CD4-positive, CD25-positive, alpha-beta regulatory T cell (primary cell): ENCODE results near the gene BROX. TPM values are rescaled to one million over a fixed set of nuclear protein-coding genes. Genes with fewer than 3 reads are reported as not detected.

Source experiments
- ATAC-seq, 2 donors: fragments of 150-1000 bp; cut with Tn5 transposase; one replicate each; pipeline ENCODE4 v1.10.0; 2021; ENCODE audit warnings: low read depth in 2 of 2, moderate number of reproducible peaks in 2 of 2, moderate library complexity in 1 of 2
- DNase-seq, 3 donors: peaks; one replicate each; pipeline versions ENCODE4 v3.0.0 to v3.0.0-alpha.2; 2012 to 2022; ENCODE audit warnings: mixed read lengths in 1 of 3
- H3K27ac ChIP-seq: one replicate; pipeline ENCODE4 v1.7.0; 2013; ENCODE audit warnings: mild to moderate bottlenecking, low read length; ENCODE audit not compliant: insufficient read depth, poor library complexity, severe bottlenecking
- H3K27me3 ChIP-seq: one replicate; pipeline ENCODE4 v1.7.0; 2013; ENCODE audit warnings: low read length; ENCODE audit not compliant: control insufficient read depth, insufficient read depth
- H3K36me3 ChIP-seq: one replicate; pipeline ENCODE4 v1.7.0; 2013; ENCODE audit warnings: mild to moderate bottlenecking, low read length, moderate library complexity; ENCODE audit not compliant: control insufficient read depth, insufficient read depth
- H3K4me1 ChIP-seq: 2 replicates; pipeline ENCODE4 v1.7.0; 2013; ENCODE audit warnings: mild to moderate bottlenecking, low read length; ENCODE audit not compliant: insufficient read depth, control insufficient read depth, poor library complexity, severe bottlenecking
- H3K4me3 ChIP-seq: one replicate; pipeline ENCODE4 v1.7.0; 2013; ENCODE audit warnings: low read depth, mild to moderate bottlenecking, low read length, moderate library complexity
- H3K9me3 ChIP-seq, 2 experiments: 1 replicate in 1 of 2; 2 replicates in 1 of 2; pipeline ENCODE4 v1.7.0; 2013; ENCODE audit warnings: low read length in 2 of 2, mild to moderate bottlenecking in 1 of 2, moderate library complexity in 1 of 2; ENCODE audit not compliant: control insufficient read depth in 2 of 2
- H3K27ac Mint-ChIP-seq, 3 donors: one replicate each; pipeline ENCODE4 v1.8.0; 2020 to 2022; ENCODE audit warnings: mild to moderate bottlenecking in 3 of 3, mixed read lengths in 3 of 3, moderate library complexity in 2 of 3
- H3K27me3 Mint-ChIP-seq: one replicate; pipeline ENCODE4 v1.8.0; 2022; ENCODE audit warnings: mild to moderate bottlenecking, mixed read lengths
- H3K36me3 Mint-ChIP-seq: one replicate; pipeline ENCODE4 v1.8.0; 2020; ENCODE audit warnings: mixed read lengths
- H3K4me1 Mint-ChIP-seq, 4 donors: one replicate each; pipeline ENCODE4 v1.8.0; 2020 to 2022; ENCODE audit warnings: mixed read lengths in 4 of 4, mild to moderate bottlenecking in 1 of 4
- H3K4me3 Mint-ChIP-seq, 4 donors: one replicate each; pipeline ENCODE4 v1.8.0; 2020 to 2022; ENCODE audit warnings: mild to moderate bottlenecking in 4 of 4, mixed read lengths in 4 of 4, moderate library complexity in 3 of 4
- H3K9me3 Mint-ChIP-seq, 7 donors: one replicate each; pipeline ENCODE4 v1.8.0; 2020 to 2022; ENCODE audit warnings: mixed read lengths in 7 of 7, mild to moderate bottlenecking in 3 of 7, moderate library complexity in 2 of 7
- polyA plus RNA-seq, 4 donors: library from polyadenylated mRNA; unstranded; fragments of 300-500 nt; fragmentation: Illumina TruSeq; gene quantifications; one replicate each; pipeline ENCODE4 v1.2.3, GENCODE V29; 2021
- total RNA-seq: library from RNA; stranded (reverse); gene quantifications from one replicate; pipeline ENCODE4 v1.2.3, GENCODE V29; 2022

The BROX gene
- total and polyA plus RNA-seq, 5 donors from 2014 or later: 20.7 to 72.0 (median 23.4) TPM

- H3K36me3 ChIP-seq: peaks cover 57% of the 10 kb centered on the region
- Mint-ChIP-seq H3K36me3 (peaks cover 19% of the 10 kb centered on the region), H3K4me3 (no peak overlapping the region), H3K9me3 (no peaks in the 10 kb centered on the region), H3K27ac (peak overlapping the region in 1 of 3 donors; percentile 40), H3K27me3 (no peaks in the 10 kb centered on the region), H3K4me1 (peaks cover 17 to 33% (median 20%) of the 10 kb centered on the region in 4 donors)
- no peaks in the 10 kb centered on the region for H3K4me1 ChIP-seq
- H3K27me3 ChIP-seq: no peaks in the 10 kb centered on the region
- no peaks in the 10 kb centered on the region for H3K9me3 ChIP-seq
- H3K27ac ChIP-seq: no peak overlapping the region
- ATAC-seq (no peak), DNase-seq (no peak)
- peak overlapping the region; percentile 7 for H3K4me3 ChIP-seq
These were observed 21.3 kb upstream of the BROX start for GRCh38 chr1:222691016-222691415.

- Mint-ChIP-seq H3K36me3 (peaks cover 16% of the 10 kb centered on the region), H3K27me3 (no peaks in the 10 kb centered on the region), H3K27ac (peak overlapping the region in 1 of 3 donors; percentile 29), H3K9me3 (no peaks in the 10 kb centered on the region), H3K4me3 (peak overlapping the region in 1 of 4 donors; percentile 50), H3K4me1 (peaks cover 22 to 50% (median 29%) of the 10 kb centered on the region in 4 donors)
- Histone ChIP-seq H3K27ac (no peak overlapping the region), H3K9me3 (no peaks in the 10 kb centered on the region), H3K27me3 (no peaks in the 10 kb centered on the region), H3K4me3 (no peak overlapping the region), H3K36me3 (peaks cover 35% of the 10 kb centered on the region), H3K4me1 (no peaks in the 10 kb centered on the region)
- DNase-seq (no peak), ATAC-seq (no peak)
These were observed 17.4 kb upstream of the BROX start for GRCh38 chr1:222694927-222695326.

- no peaks in the 10 kb centered on the region for H3K9me3 Mint-ChIP-seq
- no peak overlapping the region for H3K4me3 Mint-ChIP-seq
- Histone ChIP-seq H3K9me3 (no peaks in the 10 kb centered on the region), H3K36me3 (peaks cover 35% of the 10 kb centered on the region), H3K4me3 (no peak overlapping the region), H3K27me3 (no peaks in the 10 kb centered on the region), H3K27ac (no peak overlapping the region), H3K4me1 (no peaks in the 10 kb centered on the region)
- no peak for ATAC-seq
- H3K36me3 Mint-ChIP-seq: peaks cover 14% of the 10 kb centered on the region
- no peaks in the 10 kb centered on the region for H3K27me3 Mint-ChIP-seq
- DNase-seq: no peak
- no peak overlapping the region for H3K27ac Mint-ChIP-seq
- H3K4me1 Mint-ChIP-seq: peaks cover 17 to 52% (median 28%) of the 10 kb centered on the region in 4 donors
These were observed 15.6 kb upstream of the BROX start for GRCh38 chr1:222696741-222697140.

GRCh38 chr1:222697203-222697602, 15.2 kb upstream of the BROX start:
- H3K27me3 ChIP-seq: no peaks in the 10 kb centered on the region
- H3K27me3 Mint-ChIP-seq: no peaks in the 10 kb centered on the region
- H3K4me3 Mint-ChIP-seq: no peak overlapping the region
- H3K27ac ChIP-seq: no peak overlapping the region
- H3K4me1 Mint-ChIP-seq: peaks cover 17 to 48% (median 27%) of the 10 kb centered on the region in 4 donors
- H3K36me3 Mint-ChIP-seq: peaks cover 15% of the 10 kb centered on the region
- H3K36me3 ChIP-seq: peaks cover 36% of the 10 kb centered on the region
- H3K9me3 Mint-ChIP-seq: no peaks in the 10 kb centered on the region
- ATAC-seq (no peak), DNase-seq (no peak)
- no peak overlapping the region for H3K4me3 ChIP-seq
- H3K4me1 ChIP-seq: no peaks in the 10 kb centered on the region
- no peak overlapping the region for H3K27ac Mint-ChIP-seq
- no peaks in the 10 kb centered on the region for H3K9me3 ChIP-seq

- H3K27me3 ChIP-seq: no peaks in the 10 kb centered on the region
- Mint-ChIP-seq H3K4me1 (peaks cover 16 to 42% (median 29%) of the 10 kb centered on the region in 4 donors), H3K27ac (no peak overlapping the region), H3K4me3 (no peak overlapping the region), H3K27me3 (no peaks in the 10 kb centered on the region), H3K36me3 (peaks cover 14% of the 10 kb centered on the region), H3K9me3 (no peaks in the 10 kb centered on the region)
- H3K9me3 ChIP-seq: no peaks in the 10 kb centered on the region
- DNase-seq (no peak), ATAC-seq (no peak)
- H3K4me1 ChIP-seq: no peaks in the 10 kb centered on the region
- peak overlapping the region; percentile 33 for H3K27ac ChIP-seq
- H3K36me3 ChIP-seq: peaks cover 36% of the 10 kb centered on the region
- no peak overlapping the region for H3K4me3 ChIP-seq
These were observed 14.5 kb upstream of the BROX start for GRCh38 chr1:222697826-222698225.

GRCh38 chr1:222702210-222702609, 10.2 kb upstream of the BROX start:
- peaks cover 33 to 58% (median 45%) of the 10 kb centered on the region in 4 donors for H3K4me1 Mint-ChIP-seq
- no peak for ATAC-seq
- no peak overlapping the region for H3K4me3 ChIP-seq
- H3K4me1 ChIP-seq: peaks cover 5% of the 10 kb centered on the region
- no peaks in the 10 kb centered on the region for H3K27me3 ChIP-seq
- H3K27ac ChIP-seq: no peak overlapping the region
- H3K36me3 Mint-ChIP-seq: peaks cover 39% of the 10 kb centered on the region
- H3K4me3 Mint-ChIP-seq: no peak overlapping the region
- H3K36me3 ChIP-seq: peaks cover 32% of the 10 kb centered on the region
- DNase-seq: no peak
- peaks cover 0 to 2% (median 0%) of the 10 kb centered on the region in 7 donors for H3K9me3 Mint-ChIP-seq
- H3K27me3 Mint-ChIP-seq: no peaks in the 10 kb centered on the region
- H3K9me3 ChIP-seq: no peaks in the 10 kb centered on the region
- peak overlapping the region in 2 of 3 donors; percentile 16 to 41 for H3K27ac Mint-ChIP-seq

- H3K4me1 Mint-ChIP-seq: peaks cover 36 to 66% (median 53%) of the 10 kb centered on the region in 4 donors
- Histone ChIP-seq H3K27me3 (no peaks in the 10 kb centered on the region), H3K4me1 (peaks cover 15% of the 10 kb centered on the region), H3K36me3 (peaks cover 33% of the 10 kb centered on the region), H3K4me3 (no peak overlapping the region), H3K27ac (no peak overlapping the region), H3K9me3 (no peaks in the 10 kb centered on the region)
- H3K27ac Mint-ChIP-seq: peak overlapping the region in 2 of 3 donors; percentile 35 to 84
- H3K9me3 Mint-ChIP-seq: peaks cover 0 to 2% (median 0%) of the 10 kb centered on the region in 7 donors
- peaks cover 40% of the 10 kb centered on the region for H3K36me3 Mint-ChIP-seq
- ATAC-seq (no peak), DNase-seq (no peak)
- peak overlapping the region in 3 of 4 donors; percentile 3 to 22 (median 16) for H3K4me3 Mint-ChIP-seq
- H3K27me3 Mint-ChIP-seq: no peaks in the 10 kb centered on the region
These were observed 8.1 kb upstream of the BROX start for GRCh38 chr1:222704260-222704659.

GRCh38 chr1:222706815-222707214, 5.5 kb upstream of the BROX start:
- ATAC-seq (no peak), DNase-seq (no peak)
- H3K4me1 Mint-ChIP-seq: peaks cover 43 to 82% (median 69%) of the 10 kb centered on the region in 4 donors
- H3K4me3 Mint-ChIP-seq: peak overlapping the region in 3 of 4 donors; percentile 19 to 82 (median 62)
- H3K27ac Mint-ChIP-seq: peak overlapping the region in 1 of 3 donors; percentile 52
- H3K9me3 ChIP-seq: no peaks in the 10 kb centered on the region
- peaks cover 20% of the 10 kb centered on the region for H3K36me3 ChIP-seq
- H3K27me3 ChIP-seq: no peaks in the 10 kb centered on the region
- no peak overlapping the region for H3K27ac ChIP-seq
- no peak overlapping the region for H3K4me3 ChIP-seq
- peaks cover 41% of the 10 kb centered on the region for H3K4me1 ChIP-seq
- H3K9me3 Mint-ChIP-seq: peaks cover 0 to 2% (median 0%) of the 10 kb centered on the region in 7 donors
- H3K27me3 Mint-ChIP-seq: no peaks in the 10 kb centered on the region
- peaks cover 42% of the 10 kb centered on the region for H3K36me3 Mint-ChIP-seq
